GM18505 (cell line): ENCODE measurements around the gene PMEPA1.
"Not testable (repeated sequence)": the region's sequence is repeated elsewhere in the genome, so short reads cannot be mapped to it uniquely, and the experiment has no call there.

Experiments used
- ATAC-seq: cut with Tn5 transposase; IDR thresholded peaks from one replicate; pipeline ENCODE4 v1.9.1; 2021; ENCODE audit not compliant: unreplicated experiment
- POLR2A ChIP-seq: IDR thresholded peaks from 4 replicates; pipeline ENCODE4 v1.6.1; 2011; ENCODE audit warnings: borderline replicate concordance; ENCODE audit not compliant: insufficient read depth, insufficient read length; ENCODE audit errors: extremely low read depth

The PMEPA1 gene

GRCh38 chr20:57650756-57651483 is 58.9 kb downstream of the PMEPA1 start:
- TF ChIP-seq POLR2A = no peak
- ATAC-seq = no peak

GRCh38 chr20:57650266-57650665 is 59.5 kb downstream of the PMEPA1 start:
- ATAC-seq = no peak
- TF ChIP-seq POLR2A = no peak

- TF ChIP-seq POLR2A = no peak
- no peak for ATAC-seq
These were observed 60.2 kb downstream of the PMEPA1 start for GRCh38 chr20:57649617-57650015.

- TF ChIP-seq POLR2A = no peak
- ATAC-seq = no peak
These were observed 60.8 kb downstream of the PMEPA1 start for GRCh38 chr20:57648878-57649616.

- ATAC-seq = no peak
- no peak for TF ChIP-seq POLR2A
These were observed 61.7 kb downstream of the PMEPA1 start for GRCh38 chr20:57647933-57648785.

GRCh38 chr20:57647006-57647932 is 62.5 kb downstream of the PMEPA1 start:
- no peak for ATAC-seq
- no peak for TF ChIP-seq POLR2A

- no peak for TF ChIP-seq POLR2A
These were observed 70.9 kb downstream of the PMEPA1 start for GRCh38 chr20:57638895-57639236.

GRCh38 chr20:57638173-57638894 is 71.5 kb downstream of the PMEPA1 start:
- no peak for ATAC-seq
- no peak for TF ChIP-seq POLR2A

More at GRCh38 chr20:57638895-57639236, 70.9 kb downstream of the PMEPA1 start:
- no peak for ATAC-seq

- no peak for TF ChIP-seq POLR2A
- ATAC-seq = no peak
These were observed 75.8 kb downstream of the PMEPA1 start for GRCh38 chr20:57633945-57634491.

- no peak for ATAC-seq
These were observed 77.5 kb downstream of the PMEPA1 start for GRCh38 chr20:57632286-57632685.

GRCh38 chr20:57630061-57630460 is 79.8 kb downstream of the PMEPA1 start:
- ATAC-seq = no peak
- no peak for TF ChIP-seq POLR2A

More at GRCh38 chr20:57632286-57632685, 77.5 kb downstream of the PMEPA1 start:
- no peak for TF ChIP-seq POLR2A

GRCh38 chr20:57629491-57629901 is 80.3 kb downstream of the PMEPA1 start:
- ATAC-seq = not testable (repeated sequence)

- ATAC-seq = not testable (repeated sequence)
These were observed 80.9 kb downstream of the PMEPA1 start for GRCh38 chr20:57628962-57629308.
